ENCODE measurements around the gene CAB39.

Gene CAB39

GRCh38 chr2:230788554-230789175 is 76.0 kb downstream of the CAB39 start:
- no peak for DNase-seq

GRCh38 chr2:230790981-230791380 is 78.3 kb downstream of the CAB39 start:
- no peak for DNase-seq

GRCh38 chr2:230793572-230794359 is 81.1 kb downstream of the CAB39 start:
- DNase-seq: peak; percentile 27

- no peak for DNase-seq
These were observed 81.9 kb downstream of the CAB39 start for GRCh38 chr2:230794497-230794896.

GRCh38 chr2:230795856-230796255 is 83.2 kb downstream of the CAB39 start:
- DNase-seq: no peak

GRCh38 chr2:230796280-230796862 is 83.7 kb downstream of the CAB39 start:
- no peak for DNase-seq

GRCh38 chr2:230797515-230798495 is 85.2 kb downstream of the CAB39 start:
- no peak for DNase-seq

- no peak for DNase-seq
These were observed 86.2 kb downstream of the CAB39 start for GRCh38 chr2:230798769-230799399.

- no peak for DNase-seq
These were observed 92.8 kb downstream of the CAB39 start for GRCh38 chr2:230805353-230806017.

- no peak for DNase-seq
These were observed 95.1 kb downstream of the CAB39 start for GRCh38 chr2:230807729-230808128.

- DNase-seq: no peak
These were observed 96.4 kb downstream of the CAB39 start for GRCh38 chr2:230809015-230809414.

GRCh38 chr2:230809677-230810251 is 97.1 kb downstream of the CAB39 start:
- no peak for DNase-seq

- DNase-seq: no peak
These were observed 98.9 kb downstream of the CAB39 start for GRCh38 chr2:230811508-230811907.

GRCh38 chr2:230812033-230812432 is 99.4 kb downstream of the CAB39 start:
- DNase-seq: no peak

- no peak for DNase-seq
These were observed 102.0 kb downstream of the CAB39 start for GRCh38 chr2:230814616-230815015.

- no peak for DNase-seq
These were observed 102.4 kb downstream of the CAB39 start for GRCh38 chr2:230815088-230815487.

- no peak for DNase-seq
These were observed 104.1 kb downstream of the CAB39 start for GRCh38 chr2:230816735-230817134.

- no peak for DNase-seq
These were observed 106.8 kb downstream of the CAB39 start for GRCh38 chr2:230819433-230819832.

- no peak for DNase-seq
These were observed 108.8 kb downstream of the CAB39 start for GRCh38 chr2:230821261-230821990.

GRCh38 chr2:230821991-230822520 is 109.4 kb downstream of the CAB39 start:
- no peak for DNase-seq

All from GOT3 (cell line).